ENCODE measurements around the gene HOXA9. TPM values are rescaled to one million over a fixed set of nuclear protein-coding genes. Genes with fewer than 3 reads are reported as not detected.

Gene HOXA9
- total and polyA plus RNA-seq, 4 donors: 0.02 to 0.70 TPM; not detected in 2

- Histone ChIP-seq H3K4me1 (ENCODE audit: control insufficient read depth in 4 of 4, insufficient read depth in 4 of 4, low read length in 3 of 4) (peaks cover 17 to 34% (median 29%) of the 10 kb centered on the region in 4 donors), H3K4me3 (ENCODE audit: low read depth in 1 of 3, low read length in 3 of 3) (no peak overlapping the region), H3K27me3 (ENCODE audit: control insufficient read depth in 4 of 4, insufficient read depth in 4 of 4, low read length in 3 of 4) (peaks cover 5 to 52% (median 24%) of the 10 kb centered on the region in 4 donors), H3K27ac (ENCODE audit: low read depth in 1 of 2, low read length in 2 of 2) (no peak overlapping the region), H3K36me3 (ENCODE audit: control insufficient read depth in 4 of 4, insufficient read depth in 3 of 4, low read depth in 1 of 4, low read length in 3 of 4) (no peaks in the 10 kb centered on the region), H3K9ac (ENCODE audit: low read depth in 1 of 2, low read length in 2 of 2) (no peak overlapping the region), H3K9me3 (ENCODE audit: control insufficient read depth in 4 of 4, low read length in 3 of 4) (peaks cover 0 to 9% (median 0%) of the 10 kb centered on the region in 4 donors)
- TF ChIP-seq EGR1 (IDR thresholded peaks at IDR 0.05; ENCODE audit: low read depth in 2 of 2): no peak
- no peak for TF ChIP-seq FOXA1 (IDR thresholded peaks at IDR 0.05)
- TF ChIP-seq GABPA (IDR thresholded peaks at IDR 0.05 in 1 of 2, conservative IDR thresholded peaks at IDR 0.05 in 1 of 2): no peak
- TF ChIP-seq TAF1 (conservative IDR thresholded peaks at IDR 0.05): no peak
- TF ChIP-seq, protein P1, sequence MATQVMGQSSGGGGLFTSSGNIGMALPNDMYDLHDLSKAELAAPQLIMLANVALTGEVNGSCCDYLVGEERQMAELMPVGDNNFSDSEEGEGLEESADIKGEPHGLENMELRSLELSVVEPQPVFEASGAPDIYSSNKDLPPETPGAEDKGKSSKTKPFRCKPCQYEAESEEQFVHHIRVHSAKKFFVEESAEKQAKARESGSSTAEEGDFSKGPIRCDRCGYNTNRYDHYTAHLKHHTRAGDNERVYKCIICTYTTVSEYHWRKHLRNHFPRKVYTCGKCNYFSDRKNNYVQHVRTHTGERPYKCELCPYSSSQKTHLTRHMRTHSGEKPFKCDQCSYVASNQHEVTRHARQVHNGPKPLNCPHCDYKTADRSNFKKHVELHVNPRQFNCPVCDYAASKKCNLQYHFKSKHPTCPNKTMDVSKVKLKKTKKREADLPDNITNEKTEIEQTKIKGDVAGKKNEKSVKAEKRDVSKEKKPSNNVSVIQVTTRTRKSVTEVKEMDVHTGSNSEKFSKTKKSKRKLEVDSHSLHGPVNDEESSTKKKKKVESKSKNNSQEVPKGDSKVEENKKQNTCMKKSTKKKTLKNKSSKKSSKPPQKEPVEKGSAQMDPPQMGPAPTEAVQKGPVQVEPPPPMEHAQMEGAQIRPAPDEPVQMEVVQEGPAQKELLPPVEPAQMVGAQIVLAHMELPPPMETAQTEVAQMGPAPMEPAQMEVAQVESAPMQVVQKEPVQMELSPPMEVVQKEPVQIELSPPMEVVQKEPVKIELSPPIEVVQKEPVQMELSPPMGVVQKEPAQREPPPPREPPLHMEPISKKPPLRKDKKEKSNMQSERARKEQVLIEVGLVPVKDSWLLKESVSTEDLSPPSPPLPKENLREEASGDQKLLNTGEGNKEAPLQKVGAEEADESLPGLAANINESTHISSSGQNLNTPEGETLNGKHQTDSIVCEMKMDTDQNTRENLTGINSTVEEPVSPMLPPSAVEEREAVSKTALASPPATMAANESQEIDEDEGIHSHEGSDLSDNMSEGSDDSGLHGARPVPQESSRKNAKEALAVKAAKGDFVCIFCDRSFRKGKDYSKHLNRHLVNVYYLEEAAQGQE (IDR thresholded peaks at IDR 0.05): no peak
- no peak for TF ChIP-seq YY1 (IDR thresholded peaks at IDR 0.05)
- no peak for TF ChIP-seq HNF4A (conservative IDR thresholded peaks at IDR 0.05)
- TF ChIP-seq MAX (IDR thresholded peaks at IDR 0.05): no peak
- TF ChIP-seq, protein P2, sequence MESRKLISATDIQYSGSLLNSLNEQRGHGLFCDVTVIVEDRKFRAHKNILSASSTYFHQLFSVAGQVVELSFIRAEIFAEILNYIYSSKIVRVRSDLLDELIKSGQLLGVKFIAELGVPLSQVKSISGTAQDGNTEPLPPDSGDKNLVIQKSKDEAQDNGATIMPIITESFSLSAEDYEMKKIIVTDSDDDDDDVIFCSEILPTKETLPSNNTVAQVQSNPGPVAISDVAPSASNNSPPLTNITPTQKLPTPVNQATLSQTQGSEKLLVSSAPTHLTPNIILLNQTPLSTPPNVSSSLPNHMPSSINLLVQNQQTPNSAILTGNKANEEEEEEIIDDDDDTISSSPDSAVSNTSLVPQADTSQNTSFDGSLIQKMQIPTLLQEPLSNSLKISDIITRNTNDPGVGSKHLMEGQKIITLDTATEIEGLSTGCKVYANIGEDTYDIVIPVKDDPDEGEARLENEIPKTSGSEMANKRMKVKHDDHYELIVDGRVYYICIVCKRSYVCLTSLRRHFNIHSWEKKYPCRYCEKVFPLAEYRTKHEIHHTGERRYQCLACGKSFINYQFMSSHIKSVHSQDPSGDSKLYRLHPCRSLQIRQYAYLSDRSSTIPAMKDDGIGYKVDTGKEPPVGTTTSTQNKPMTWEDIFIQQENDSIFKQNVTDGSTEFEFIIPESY (IDR thresholded peaks at IDR 0.05): no peak
- TF ChIP-seq RXRA (IDR thresholded peaks at IDR 0.05): no peak
- TF ChIP-seq FOXA2 (IDR thresholded peaks at IDR 0.05): no peak
- TF ChIP-seq ATF3 (IDR thresholded peaks at IDR 0.05): no peak
- no peak for TF ChIP-seq JUND (IDR thresholded peaks at IDR 0.05)
- TF ChIP-seq HNF4G (IDR thresholded peaks at IDR 0.05): no peak
- TF ChIP-seq SP1 (IDR thresholded peaks at IDR 0.05): no peak
- TF ChIP-seq NR2F2 (IDR thresholded peaks at IDR 0.05): no peak
- no peak for TF ChIP-seq RAD21 (IDR thresholded peaks at IDR 0.05)
- TF ChIP-seq CTCF (IDR thresholded peaks at IDR 0.05; ENCODE audit: low read depth, low read length, missing input control): no peak
- WGBS: 17% methylated on average over 10 of the region's 10 CpGs
- DNase-seq (ENCODE audit: low spot score): peak; percentile 26
Measured at GRCh38 chr7:27203365-27203953, 38.1 kb upstream of the HOXA9 start.
